HG03196 (cell line): ENCODE data around the gene AASDHPPT.
A peak's percentile ranks its signal among the peaks of the same experiment; 100 is the strongest.

ENCODE experiments used
- ATAC-seq: cut with Tn5 transposase; IDR thresholded peaks from one replicate; pipeline ENCODE4 v1.9.1; 2021; ENCODE audit not compliant: unreplicated experiment

The AASDHPPT gene

GRCh38 chr11:106086135-106086534 is 8.7 kb downstream of the AASDHPPT start:
- no peak for ATAC-seq

GRCh38 chr11:106086850-106087249 is 9.4 kb downstream of the AASDHPPT start:
- no peak for ATAC-seq

GRCh38 chr11:106087815-106088435 is 10.5 kb downstream of the AASDHPPT start:
- no peak for ATAC-seq

GRCh38 chr11:106088896-106089295 is 11.4 kb downstream of the AASDHPPT start:
- no peak for ATAC-seq

GRCh38 chr11:106091480-106092123 is 14.1 kb downstream of the AASDHPPT start:
- peak; percentile 98 for ATAC-seq

GRCh38 chr11:106092446-106092845 is 15.0 kb downstream of the AASDHPPT start:
- ATAC-seq = no peak

GRCh38 chr11:106098893-106099553 is 21.6 kb downstream of the AASDHPPT start:
- no peak for ATAC-seq

- ATAC-seq = no peak
Observed at GRCh38 chr11:106101370-106101769, 23.9 kb downstream of the AASDHPPT start.

- ATAC-seq = no peak
Observed at GRCh38 chr11:106101819-106102218, 24.4 kb downstream of the AASDHPPT start.

GRCh38 chr11:106105986-106106385 is 28.5 kb downstream of the AASDHPPT start:
- ATAC-seq = no peak

- no peak for ATAC-seq
Observed at GRCh38 chr11:106121570-106122320, 44.3 kb downstream of the AASDHPPT start.

- no peak for ATAC-seq
Observed at GRCh38 chr11:106127604-106128003, 50.1 kb downstream of the AASDHPPT start.

- ATAC-seq = no peak
Observed at GRCh38 chr11:106128740-106129139, 51.3 kb downstream of the AASDHPPT start.

- no peak for ATAC-seq
Observed at GRCh38 chr11:106131998-106132397, 54.5 kb downstream of the AASDHPPT start.

GRCh38 chr11:106132582-106133354 is 55.3 kb downstream of the AASDHPPT start:
- ATAC-seq = no peak

GRCh38 chr11:106133529-106133928 is 56.1 kb downstream of the AASDHPPT start:
- no peak for ATAC-seq

GRCh38 chr11:106137061-106137460 is 59.6 kb downstream of the AASDHPPT start:
- no peak for ATAC-seq

GRCh38 chr11:106137758-106138157 is 60.3 kb downstream of the AASDHPPT start:
- ATAC-seq = no peak
